GM18867 (cell line): ENCODE data around the gene NPEPPS.
"Not testable (repeated sequence)": the region's sequence is repeated elsewhere in the genome, so short reads cannot be mapped to it uniquely, and the experiment has no call there.

Experiments
- ATAC-seq: cut with Tn5 transposase; IDR thresholded peaks from one replicate; pipeline ENCODE4 v1.9.1; 2021; ENCODE audit warnings: mild to moderate bottlenecking, moderate library complexity; ENCODE audit not compliant: unreplicated experiment

The NPEPPS gene

DNA sequence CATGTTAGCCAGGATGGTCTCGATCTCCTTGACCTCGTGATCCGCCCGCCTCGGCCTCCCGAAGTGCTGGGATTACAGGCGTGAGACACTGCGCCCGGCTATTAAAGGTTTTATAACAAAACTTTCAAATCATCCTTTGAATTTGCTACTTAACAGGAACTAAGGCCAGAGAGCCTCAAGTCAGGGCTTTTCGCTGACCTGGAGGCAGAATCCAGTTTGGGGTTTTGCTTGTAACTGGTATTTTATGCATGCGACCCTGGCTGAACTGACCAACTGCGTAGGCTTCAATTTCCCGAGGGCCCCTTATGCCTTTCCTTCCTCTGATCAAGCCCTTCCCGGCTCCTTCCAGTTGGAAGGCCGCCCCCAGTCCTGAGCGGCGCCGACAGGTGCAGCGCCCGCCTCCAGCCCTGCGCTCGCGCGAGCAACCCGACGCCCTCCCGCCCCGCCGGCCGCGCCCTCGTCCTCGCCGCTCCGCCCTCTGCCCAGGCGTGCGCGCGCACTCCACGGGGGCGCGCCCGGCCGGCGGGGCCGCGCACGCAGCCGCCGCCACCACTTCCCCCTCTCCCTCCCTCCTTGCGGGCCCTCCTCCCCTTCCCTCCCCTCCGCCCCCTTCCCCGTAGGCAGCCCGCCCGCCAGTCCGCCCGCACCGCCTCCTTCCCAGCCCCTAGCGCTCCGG lies at the start of gene NPEPPS:
NPEPPS (plus strand) TSS at position 552 of the 676 bp plus-strand sequence. CDS start 193 bp downstream, outside the sequence.
- ATAC-seq = peak; percentile 71

DNA sequence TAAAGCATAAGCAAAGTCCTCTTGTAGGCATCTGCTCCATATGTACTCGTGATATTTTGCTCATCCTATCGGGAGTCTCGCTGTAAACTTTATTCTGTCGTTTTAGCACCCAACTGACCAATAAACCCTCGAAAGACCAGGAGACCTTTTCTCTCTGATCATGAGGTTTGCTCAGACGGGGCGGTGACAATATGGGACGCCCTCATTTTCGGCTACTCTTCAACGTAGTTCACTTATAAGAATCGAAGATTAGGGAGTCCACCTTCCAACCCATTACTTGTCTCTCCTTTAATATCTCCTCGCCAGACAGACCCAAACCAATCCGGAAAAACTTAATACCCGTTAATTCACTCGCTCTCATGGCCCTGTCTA lies 39.1 kb upstream of the NPEPPS start:
- ATAC-seq = not testable (repeated sequence)

DNA sequence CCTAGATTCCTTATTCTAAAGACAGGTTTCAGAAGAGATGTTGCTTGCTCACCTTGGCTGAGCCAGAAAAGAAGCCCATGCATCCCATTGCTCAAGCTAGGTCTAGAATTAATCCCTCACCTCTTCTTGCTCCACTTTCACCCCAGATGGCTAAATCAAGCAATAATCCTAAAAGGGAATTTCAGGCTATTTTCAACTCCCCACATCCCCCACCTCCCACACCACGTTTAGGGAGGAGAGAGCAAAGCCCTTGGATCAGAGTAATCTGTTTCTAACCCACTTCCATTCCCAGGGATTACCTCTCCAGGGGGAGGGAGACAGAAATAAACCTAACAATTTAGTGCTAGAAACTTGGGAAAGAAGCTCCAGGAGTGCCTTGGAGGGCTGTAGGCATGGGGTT lies 31.8 kb upstream of the NPEPPS start:
- not testable (repeated sequence) for ATAC-seq

- not testable (repeated sequence) for ATAC-seq
Observed at GRCh38 chr17:47499494-47499893, 31.4 kb upstream of the NPEPPS start.

DNA sequence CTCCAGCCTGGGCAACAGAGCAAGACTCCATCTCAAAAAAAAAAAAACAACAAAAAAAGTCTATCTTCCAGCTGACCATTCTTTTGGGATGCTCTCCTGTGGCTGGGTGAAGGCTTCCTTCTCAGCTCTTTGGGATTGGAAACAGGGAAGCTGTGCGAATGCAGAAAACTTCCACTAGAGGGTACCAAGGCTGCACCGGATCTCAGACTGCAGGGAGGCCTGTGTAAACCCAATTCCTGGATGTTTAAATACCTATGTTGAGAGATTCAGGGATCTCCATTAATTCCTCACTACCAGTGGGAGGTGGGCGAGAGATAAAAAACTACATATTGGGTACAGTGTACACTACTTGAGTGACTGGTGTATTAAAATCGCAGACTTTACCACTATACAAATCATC lies 30.3 kb upstream of the NPEPPS start:
- ATAC-seq = not testable (repeated sequence)

DNA sequence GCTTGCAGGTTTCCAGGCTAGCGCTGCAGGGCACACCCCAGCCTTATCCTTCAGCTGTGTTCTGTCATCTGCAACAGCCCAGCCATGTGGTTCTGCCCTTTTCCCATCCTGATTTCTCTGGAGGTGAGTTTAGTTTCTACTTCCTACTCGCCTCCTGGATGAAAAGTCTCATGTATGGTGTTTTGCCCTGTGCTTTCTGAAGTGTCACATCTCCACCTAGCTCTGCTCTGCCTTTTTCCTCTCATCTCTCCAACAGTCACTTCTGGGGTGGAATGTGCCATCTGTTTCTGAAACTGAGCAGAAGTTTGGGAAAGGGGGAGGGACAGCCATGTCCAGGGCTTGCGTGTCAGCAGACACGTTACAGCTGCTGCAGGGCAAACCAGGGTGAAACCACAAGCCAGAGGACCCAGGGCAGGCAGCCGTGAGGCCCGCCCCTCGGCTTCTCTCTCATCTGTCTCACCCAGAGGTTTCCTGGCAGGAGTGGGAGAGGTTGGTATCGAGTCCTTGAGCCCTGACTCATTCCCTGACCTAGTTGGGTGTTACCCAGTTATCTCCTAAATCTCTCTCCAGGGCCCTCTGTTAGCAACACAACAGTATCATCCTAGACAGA lies 28.7 kb upstream of the NPEPPS start:
- ATAC-seq = not testable (repeated sequence)

DNA sequence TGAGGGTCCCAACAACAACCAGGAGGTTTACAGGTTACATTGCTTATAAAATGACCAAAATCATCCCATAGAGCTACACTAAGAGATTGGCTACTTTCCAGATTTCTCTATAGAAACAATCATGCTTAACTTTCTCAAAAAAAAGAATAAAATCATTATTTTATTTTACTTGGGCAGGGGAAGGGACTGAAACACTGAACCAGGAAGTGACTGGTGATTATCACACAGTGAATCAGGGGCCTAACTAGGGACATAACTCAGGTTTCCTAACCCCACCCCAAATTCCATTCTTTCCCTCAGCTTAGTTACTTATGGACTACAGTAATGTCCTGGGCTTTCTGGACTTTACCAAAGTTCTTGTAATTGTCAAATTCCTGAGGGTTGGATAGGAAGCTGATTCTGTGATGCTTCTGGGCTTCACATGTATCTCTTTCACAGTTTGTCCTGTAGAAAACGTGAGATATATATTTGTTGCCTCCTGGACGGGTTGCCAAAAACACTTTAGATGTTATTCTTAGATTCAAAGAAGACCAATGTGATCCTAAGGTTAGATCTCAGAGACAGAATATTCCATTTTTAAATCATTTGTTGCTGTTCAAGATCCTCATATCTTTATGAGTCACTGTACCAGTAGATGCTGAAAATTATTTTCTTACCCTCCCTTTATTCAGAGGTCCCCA lies 28.0 kb upstream of the NPEPPS start:
- not testable (repeated sequence) for ATAC-seq

DNA sequence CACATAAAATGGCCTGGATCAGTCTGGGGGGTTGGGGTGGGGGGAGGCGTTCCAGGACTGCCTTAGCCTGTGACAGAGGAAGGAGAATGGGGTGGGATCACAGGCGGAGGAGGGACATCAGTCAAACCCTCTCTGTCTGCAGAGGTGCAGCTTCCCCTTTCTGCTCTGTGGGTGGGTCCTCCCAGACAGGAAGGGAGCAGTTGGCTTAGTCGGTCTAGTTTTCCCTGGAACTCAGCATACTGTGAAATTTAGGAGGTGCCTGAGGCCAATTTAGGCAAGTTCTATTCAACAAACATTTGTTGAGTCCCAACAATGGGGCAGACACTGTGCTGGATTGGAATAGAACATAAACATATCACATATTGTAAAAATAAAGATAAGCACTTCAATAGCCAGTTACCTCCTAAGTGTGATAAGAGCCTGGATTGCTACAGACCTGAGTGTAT lies 19.2 kb upstream of the NPEPPS start:
- ATAC-seq = not testable (repeated sequence)

DNA sequence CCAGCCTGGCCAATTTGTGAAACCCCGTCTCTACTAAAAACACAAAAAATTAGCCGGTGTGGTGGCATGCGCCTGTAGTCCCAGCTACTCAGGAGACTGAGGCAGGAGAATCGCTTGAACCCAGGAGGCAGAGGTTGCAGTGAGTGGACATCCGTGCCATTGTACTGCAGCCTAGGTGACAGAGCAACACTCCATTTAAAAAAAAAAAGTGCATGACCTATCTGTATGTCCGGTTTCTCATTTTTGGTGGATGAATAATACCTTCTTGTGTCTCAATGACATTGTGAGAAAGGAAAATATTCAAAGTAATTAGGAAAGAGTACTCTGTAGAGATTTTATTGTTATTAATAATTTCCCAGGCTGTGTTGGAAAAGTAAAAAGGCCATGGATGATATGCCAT lies 17.6 kb upstream of the NPEPPS start:
- not testable (repeated sequence) for ATAC-seq

DNA sequence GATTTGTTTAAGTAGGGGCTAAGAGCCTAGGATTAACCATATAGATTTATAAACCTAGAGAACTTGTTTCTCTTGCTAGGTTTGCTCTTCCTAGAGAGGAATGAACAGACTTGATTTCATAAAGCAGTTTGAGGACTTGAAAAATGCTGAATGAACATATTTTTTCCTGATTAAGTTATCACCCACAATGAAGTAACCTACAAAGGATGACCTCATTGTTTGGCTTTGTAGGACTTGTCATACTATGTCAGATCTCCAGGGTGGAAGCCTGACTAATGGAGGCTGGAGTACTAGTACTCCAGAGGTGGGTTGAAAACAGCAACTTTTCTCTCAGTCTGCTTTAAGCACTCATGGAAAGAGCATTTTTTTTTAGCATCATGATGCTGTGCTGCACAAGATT lies 12.0 kb upstream of the NPEPPS start:
- not testable (repeated sequence) for ATAC-seq

DNA sequence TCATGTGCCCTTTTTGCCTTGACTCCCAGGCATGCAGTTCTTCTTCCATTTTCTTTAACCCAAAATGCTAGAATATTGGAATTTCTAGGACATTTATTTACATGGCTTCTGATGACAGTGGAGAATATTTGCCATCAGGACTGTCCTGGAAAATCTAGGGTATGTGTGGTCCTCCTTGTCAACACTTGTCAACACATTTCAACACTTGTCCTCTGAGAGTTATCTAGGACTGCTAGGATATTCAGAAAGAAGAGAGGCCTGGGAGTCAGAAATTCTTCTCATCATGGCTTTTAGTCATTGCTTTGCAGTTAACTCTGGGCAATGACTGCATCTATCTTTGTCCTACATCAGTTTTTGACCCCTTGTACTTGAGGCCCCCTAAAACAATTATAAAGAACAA lies 11.5 kb upstream of the NPEPPS start:
- not testable (repeated sequence) for ATAC-seq

- not testable (repeated sequence) for ATAC-seq
Observed at GRCh38 chr17:47520279-47520678, 10.6 kb upstream of the NPEPPS start.

GRCh38 chr17:47521434-47521833 lies 9.5 kb upstream of the NPEPPS start:
- not testable (repeated sequence) for ATAC-seq

- ATAC-seq = not testable (repeated sequence)
Observed at GRCh38 chr17:47522341-47522740, 8.6 kb upstream of the NPEPPS start.

GRCh38 chr17:47531233-47531820 lies 419 bp downstream of the NPEPPS start:
- peak; percentile 27 for ATAC-seq

- not testable (repeated sequence) for ATAC-seq
Observed at GRCh38 chr17:47539085-47539484, 8.2 kb downstream of the NPEPPS start.

DNA sequence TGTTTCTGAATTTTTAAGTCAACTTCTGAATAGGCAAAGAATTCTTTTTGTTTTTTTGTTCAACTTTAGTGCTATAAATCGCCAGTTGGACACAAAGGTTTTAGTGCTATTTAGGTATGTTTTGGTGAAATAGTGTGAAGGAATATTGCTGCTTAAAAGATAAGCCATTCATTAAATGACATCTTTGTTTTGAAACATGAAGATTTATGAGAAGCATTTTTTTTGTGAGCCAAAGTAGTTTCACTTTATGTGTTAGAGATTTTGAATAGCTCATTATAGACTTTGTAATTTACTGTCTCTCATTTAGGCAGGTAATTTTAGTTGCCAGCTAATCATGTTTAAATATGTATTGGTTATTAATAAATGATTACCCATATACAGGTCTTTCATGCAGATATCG lies 10.8 kb downstream of the NPEPPS start:
- ATAC-seq = not testable (repeated sequence)

GRCh38 chr17:47544327-47544726 lies 13.4 kb downstream of the NPEPPS start:
- ATAC-seq = not testable (repeated sequence)

DNA sequence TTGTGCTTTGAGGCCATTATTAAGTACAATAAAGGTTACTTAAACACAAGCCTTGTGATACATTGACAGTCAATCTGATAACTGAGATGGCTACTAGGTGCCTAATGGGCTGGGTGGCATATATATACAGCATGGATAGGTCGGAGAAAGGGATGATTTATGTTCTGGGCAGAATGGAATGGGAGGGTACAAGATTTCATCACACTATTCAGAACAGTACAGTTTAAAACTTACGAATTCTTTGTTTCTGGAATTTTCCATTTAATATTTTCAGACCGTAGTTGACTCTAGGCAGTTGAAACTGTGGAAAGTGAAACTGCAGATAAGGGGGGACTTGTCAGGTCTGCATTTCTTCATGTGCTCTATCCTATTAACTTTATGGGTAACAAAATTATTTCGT lies 23.8 kb downstream of the NPEPPS start:
- ATAC-seq = not testable (repeated sequence)

GRCh38 chr17:47556108-47556507 lies 25.2 kb downstream of the NPEPPS start:
- ATAC-seq = not testable (repeated sequence)

- ATAC-seq = not testable (repeated sequence)
Observed at GRCh38 chr17:47560517-47561043, 29.7 kb downstream of the NPEPPS start.
